ENCODE data around the gene IPO9.
"Not testable (repeated sequence)": the region's sequence is repeated elsewhere in the genome, so short reads cannot be mapped to it uniquely, and the experiment has no call there.

The IPO9 gene

GRCh38 chr1:201845331-201846083 is 16.6 kb downstream of the IPO9 start:
- in situ Hi-C loops (cut with MboI; ENCODE audit: low sequenced_read_pairs) = no loop called here

- in situ Hi-C loops (cut with MboI; ENCODE audit: low sequenced_read_pairs) = no loop called here
Measured at GRCh38 chr1:201847150-201847549, 18.2 kb downstream of the IPO9 start.

GRCh38 chr1:201848230-201848629 is 19.3 kb downstream of the IPO9 start:
- in situ Hi-C loops (cut with MboI; ENCODE audit: low sequenced_read_pairs) = no loop called here

- in situ Hi-C loops (cut with MboI; ENCODE audit: low sequenced_read_pairs) = no loop called here
Measured at GRCh38 chr1:201849372-201850052, 20.6 kb downstream of the IPO9 start.

GRCh38 chr1:201850053-201850397 is 21.1 kb downstream of the IPO9 start:
- in situ Hi-C loops (cut with MboI; ENCODE audit: low sequenced_read_pairs) = no loop called here

GRCh38 chr1:201851949-201852348 is 23.0 kb downstream of the IPO9 start:
- in situ Hi-C loops (cut with MboI; ENCODE audit: low sequenced_read_pairs) = no loop called here

- in situ Hi-C loops (cut with MboI; ENCODE audit: low sequenced_read_pairs) = not testable (repeated sequence)
Measured at GRCh38 chr1:201856722-201857121, 27.8 kb downstream of the IPO9 start.

- in situ Hi-C loops (cut with MboI; ENCODE audit: low sequenced_read_pairs) = no loop called here
Measured at GRCh38 chr1:201859424-201859823, 30.5 kb downstream of the IPO9 start.

GRCh38 chr1:201861448-201861847 is 32.5 kb downstream of the IPO9 start:
- in situ Hi-C loops (cut with MboI; ENCODE audit: low sequenced_read_pairs) = no loop called here

GRCh38 chr1:201870397-201870796 is 41.4 kb downstream of the IPO9 start:
- in situ Hi-C loops (cut with MboI; ENCODE audit: low sequenced_read_pairs) = loop anchor here (10.0 kb wide), 1 partner anchor 104 kb away; no protein-coding TSS in a partner anchor

- in situ Hi-C loops (cut with MboI; ENCODE audit: low sequenced_read_pairs) = loop anchor here (10.0 kb wide), 1 partner anchor 100 kb away; no protein-coding TSS in a partner anchor
Measured at GRCh38 chr1:201874672-201875071, 45.7 kb downstream of the IPO9 start.

- in situ Hi-C loops (cut with MboI; ENCODE audit: low sequenced_read_pairs) = loop anchor here (10.0 kb wide), 1 partner anchor 99 kb away; no protein-coding TSS in a partner anchor
Measured at GRCh38 chr1:201876148-201876818, 47.3 kb downstream of the IPO9 start.

- in situ Hi-C loops (cut with MboI; ENCODE audit: low sequenced_read_pairs) = loop anchor here (10.0 kb wide), 1 partner anchor 97 kb away; no protein-coding TSS in a partner anchor
Measured at GRCh38 chr1:201877877-201878401, 49.0 kb downstream of the IPO9 start.

- in situ Hi-C loops (cut with MboI; ENCODE audit: low sequenced_read_pairs) = no loop called here
Measured at GRCh38 chr1:201880928-201881571, 52.1 kb downstream of the IPO9 start.

GRCh38 chr1:201881617-201882016 is 52.7 kb downstream of the IPO9 start:
- in situ Hi-C loops (cut with MboI; ENCODE audit: low sequenced_read_pairs) = no loop called here

GRCh38 chr1:201882665-201883132 is 53.7 kb downstream of the IPO9 start:
- in situ Hi-C loops (cut with MboI; ENCODE audit: low sequenced_read_pairs) = no loop called here

GRCh38 chr1:201883266-201883665 is 54.3 kb downstream of the IPO9 start:
- in situ Hi-C loops (cut with MboI; ENCODE audit: low sequenced_read_pairs) = no loop called here

GRCh38 chr1:201883786-201884185 is 54.8 kb downstream of the IPO9 start:
- in situ Hi-C loops (cut with MboI; ENCODE audit: low sequenced_read_pairs) = no loop called here

- in situ Hi-C loops (cut with MboI; ENCODE audit: low sequenced_read_pairs) = no loop called here
Measured at GRCh38 chr1:201884425-201884824, 55.5 kb downstream of the IPO9 start.

- in situ Hi-C loops (cut with MboI; ENCODE audit: low sequenced_read_pairs) = no loop called here
Measured at GRCh38 chr1:201885531-201886075, 56.6 kb downstream of the IPO9 start.

Measured in HL-60/S4 treated with retinoic acid at 250 ng/mL for 4 days and 3 days (cell line).